Stimulated activated CD4-positive, alpha-beta T cell treated with anti-CD3 and anti-CD28 coated beads, Interleukin-4, amount 100 ng/mL, for 48 hours (primary cell): ENCODE data around the gene BOLA3.
A peak's percentile ranks its signal among the peaks of the same experiment; 100 is the strongest.
"Not testable (repeated sequence)": the region's sequence is repeated elsewhere in the genome, so short reads cannot be mapped to it uniquely, and the experiment has no call there.

Experiments
- DNase-seq, 2 donors: peaks; one replicate each; pipeline ENCODE4 v3.0.0-alpha.2; 2020; ENCODE audit warnings: low read depth in 2 of 2

Gene BOLA3

GRCh38 chr2:74147727-74148456 lies at the start of gene BOLA3:
TSS of gene BOLA3 (minus strand) at chr2:74147912. CDS start at chr2:74147874, 38 bp downstream.
- DNase-seq, result peak; percentile 82 to 89

GRCh38 chr2:74197049-74197448 lies 49.3 kb upstream of the BOLA3 start:
- DNase-seq, result no peak

- no peak for DNase-seq
These were observed 47.1 kb upstream of the BOLA3 start for GRCh38 chr2:74194799-74195198.

GRCh38 chr2:74191596-74192380 lies 44.1 kb upstream of the BOLA3 start:
- no peak for DNase-seq

GRCh38 chr2:74188696-74189095 lies 41.0 kb upstream of the BOLA3 start:
- no peak for DNase-seq

GRCh38 chr2:74188018-74188601 lies 40.4 kb upstream of the BOLA3 start:
- DNase-seq, result no peak

GRCh38 chr2:74186706-74187105 lies 39.0 kb upstream of the BOLA3 start:
- not testable (repeated sequence) for DNase-seq

GRCh38 chr2:74186038-74186437 lies 38.3 kb upstream of the BOLA3 start:
- no peak for DNase-seq

- no peak for DNase-seq
These were observed 36.2 kb upstream of the BOLA3 start for GRCh38 chr2:74183878-74184277.

- DNase-seq, result no peak
These were observed 34.0 kb upstream of the BOLA3 start for GRCh38 chr2:74181739-74182138.

GRCh38 chr2:74179063-74179865 lies 31.6 kb upstream of the BOLA3 start:
- DNase-seq, result no peak

GRCh38 chr2:74178211-74179062 lies 30.7 kb upstream of the BOLA3 start, which contains the start of gene MOB1A:
TSS of gene MOB1A (minus strand) at chr2:74178879. CDS start at chr2:74178674, 205 bp downstream.
- peak; percentile 95 to 98 for DNase-seq

GRCh38 chr2:74177696-74178095 lies 30.0 kb upstream of the BOLA3 start:
- DNase-seq, result no peak

- no peak for DNase-seq
These were observed 27.2 kb upstream of the BOLA3 start for GRCh38 chr2:74174909-74175308.

GRCh38 chr2:74168739-74169138 lies 21.0 kb upstream of the BOLA3 start:
- DNase-seq, result no peak

- DNase-seq, result no peak
These were observed 17.0 kb upstream of the BOLA3 start for GRCh38 chr2:74164761-74165160.

GRCh38 chr2:74162951-74163350 lies 15.2 kb upstream of the BOLA3 start:
- no peak for DNase-seq

GRCh38 chr2:74155830-74156229 lies 8.1 kb upstream of the BOLA3 start:
- no peak for DNase-seq

- no peak for DNase-seq
These were observed 5.2 kb upstream of the BOLA3 start for GRCh38 chr2:74152954-74153353.

GRCh38 chr2:74149570-74150319 lies 2.0 kb upstream of the BOLA3 start:
- no peak for DNase-seq
